ENCODE data around the gene SPATS2L. TPM values are rescaled to one million over a fixed set of nuclear protein-coding genes. Genes with fewer than 3 reads are reported as not detected.

Gene SPATS2L
- total RNA-seq, 4 donors from 2014 or later = 33.4 to 236 (median 159) TPM

DNA sequence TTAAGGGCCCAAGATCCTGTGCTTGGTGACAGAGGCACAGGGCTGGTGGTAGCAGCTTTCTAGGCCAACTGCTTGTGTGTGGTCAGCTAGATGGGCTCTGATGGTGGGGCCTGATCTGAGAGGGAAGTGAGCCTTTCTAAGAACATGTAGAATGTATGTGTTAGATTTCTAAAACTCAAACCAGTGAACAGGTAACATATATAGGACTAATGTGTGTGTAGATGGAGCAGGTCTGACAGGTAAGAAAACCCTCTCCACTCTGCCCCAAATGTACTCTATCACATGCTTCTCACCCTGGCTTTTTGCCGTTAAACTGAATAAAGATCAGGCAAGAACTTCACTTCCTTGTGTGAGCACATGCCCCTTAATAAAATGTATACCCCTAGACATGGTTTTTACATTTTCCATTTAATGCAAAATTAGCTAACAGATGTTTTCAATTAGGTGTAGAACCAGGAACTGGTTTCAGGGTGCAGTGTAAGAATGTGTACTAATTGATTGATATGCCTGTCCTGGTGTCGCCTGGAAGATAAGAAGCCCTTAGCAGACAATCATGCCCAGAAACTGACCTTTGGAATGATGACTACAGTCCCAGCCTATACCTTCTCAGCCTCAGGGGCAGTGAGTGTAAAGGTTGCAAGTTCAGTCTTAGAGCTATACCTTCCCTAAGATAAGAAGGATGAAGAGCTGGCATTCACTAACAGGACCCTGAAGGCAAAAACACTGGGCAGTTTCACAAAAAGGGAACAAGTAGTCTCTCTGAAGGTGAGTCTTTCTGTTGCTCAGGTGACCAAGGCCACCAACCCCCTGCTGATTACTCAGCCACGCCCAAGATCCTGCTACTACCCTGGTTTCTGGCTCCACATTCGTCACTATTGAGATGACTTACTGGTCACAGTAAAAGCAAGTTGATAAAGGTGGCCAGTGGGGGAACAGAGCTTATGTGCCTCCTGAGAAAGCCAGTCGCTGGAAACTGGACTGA is 71.2 kb downstream of the SPATS2L start:
- Histone ChIP-seq H3K27ac (peak overlapping the region; percentile 83 to 91 (median 88)), H3K4me3 (peak overlapping the region in 2 of 4 donors; percentile 8 to 38), H3K9me3 (no peaks in the 10 kb centered on the region), H3K36me3 (no peaks in the 10 kb centered on the region), H3K4me1 (peaks cover 38 to 83% (median 65%) of the 10 kb centered on the region in 4 donors), H3K27me3 (no peaks in the 10 kb centered on the region)
- intact Hi-C loops (cut with DNase I; ENCODE audit: low total_unique reads) = loop anchor here (10.0 kb wide), 1 partner anchor 73 kb away; the partner anchor contains the start of gene SPATS2L
- in situ Hi-C loops (cut with MboI; ENCODE audit: low pct_ligation_motif_present in 1 of 4, low pct_unique_long_range_greater_than_20kb in 1 of 4, low sequenced_read_pairs in 3 of 4) = no loop called here
- 45 to 50% methylated on average over 5 of the region's 5 CpGs for WGBS, 2 donors (ENCODE audit: low coverage in 1 of 2)
- TF ChIP-seq POLR2A (IDR thresholded peaks at IDR 0.05) (peak; percentile 81), POLR2AphosphoS5 (IDR thresholded peaks at IDR 0.05) (peak in 2 of 3 donors; percentile 79 to 83), CTCF (IDR thresholded peaks at IDR 0.05) (no peak)
- DNase-seq = peak; percentile 54

DNA sequence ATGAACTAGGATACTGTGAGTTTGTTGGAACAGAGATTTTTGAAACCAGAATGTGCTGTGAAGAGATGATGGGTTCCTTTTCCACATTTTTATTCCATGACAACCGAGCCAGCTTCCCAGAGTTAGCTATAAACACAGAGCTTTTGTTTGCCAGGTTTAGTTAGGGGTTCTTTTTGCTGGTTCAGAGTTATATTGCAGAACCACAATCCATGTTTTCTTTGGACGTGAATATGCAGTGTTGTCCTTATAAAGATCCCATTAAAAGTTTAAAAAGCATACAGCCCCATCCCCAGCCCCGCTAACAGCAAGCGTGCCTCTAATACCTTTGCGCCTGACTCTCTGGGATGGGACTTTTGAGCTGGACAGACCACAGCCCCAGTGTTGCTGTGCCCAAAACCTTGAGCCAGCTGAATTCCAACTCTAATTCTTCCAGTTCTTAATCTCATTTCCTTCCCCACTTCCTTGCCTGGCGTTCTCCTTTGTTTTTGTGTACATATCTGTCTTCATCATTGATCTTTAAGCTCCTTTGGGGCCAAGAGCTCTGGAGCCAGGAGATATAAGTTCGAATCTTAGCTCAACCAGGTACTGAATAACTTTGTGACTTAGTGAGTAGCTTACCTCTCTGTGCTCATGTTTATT is 72.3 kb downstream of the SPATS2L start:
- Histone ChIP-seq H3K4me1 (peaks cover 33 to 84% (median 63%) of the 10 kb centered on the region in 4 donors), H3K27me3 (no peaks in the 10 kb centered on the region), H3K27ac (peak overlapping the region; percentile 83 to 91 (median 88)), H3K4me3 (peak overlapping the region in 2 of 4 donors; percentile 8 to 38), H3K9me3 (no peaks in the 10 kb centered on the region), H3K36me3 (no peaks in the 10 kb centered on the region)
- intact Hi-C loops (cut with DNase I; ENCODE audit: low total_unique reads) (loop anchor here (10.0 kb wide), 1 partner anchor 74 kb away; the partner anchor contains the start of gene SPATS2L), in situ Hi-C loops (cut with MboI; ENCODE audit: low pct_ligation_motif_present in 1 of 4, low pct_unique_long_range_greater_than_20kb in 1 of 4, low sequenced_read_pairs in 3 of 4) (no loop called here)
- DNase-seq = no peak
- 45 to 48% methylated on average over 7 of the region's 7 CpGs for WGBS, 2 donors (ENCODE audit: low coverage in 1 of 2)
- TF ChIP-seq POLR2A (IDR thresholded peaks at IDR 0.05) (no peak), CTCF (IDR thresholded peaks at IDR 0.05) (no peak), EP300 (IDR thresholded peaks at IDR 0.05; ENCODE audit: low read depth) (no peak), POLR2AphosphoS5 (IDR thresholded peaks at IDR 0.05) (no peak)

GRCh38 chr2:200379481-200380090 is 73.1 kb downstream of the SPATS2L start:
- no peak for DNase-seq
- 73 to 96% methylated on average over 3 to 5 of the region's 5 CpGs for WGBS, 2 donors (ENCODE audit: low coverage in 1 of 2)
- in situ Hi-C loops (cut with MboI; ENCODE audit: low pct_ligation_motif_present in 1 of 4, low pct_unique_long_range_greater_than_20kb in 1 of 4, low sequenced_read_pairs in 3 of 4) = no loop called here
- TF ChIP-seq POLR2A (IDR thresholded peaks at IDR 0.05) (no peak), EP300 (IDR thresholded peaks at IDR 0.05; ENCODE audit: low read depth) (no peak), CTCF (IDR thresholded peaks at IDR 0.05) (no peak), POLR2AphosphoS5 (IDR thresholded peaks at IDR 0.05) (no peak)
- no peaks in the 10 kb centered on the region for H3K9me3 ChIP-seq
- H3K4me3 ChIP-seq = peak overlapping the region in 1 of 4 donors; percentile 38
- no peaks in the 10 kb centered on the region for H3K36me3 ChIP-seq
- H3K4me1 ChIP-seq = peaks cover 25 to 80% (median 56%) of the 10 kb centered on the region in 4 donors
- peak overlapping the region; percentile 83 to 91 (median 88) for H3K27ac ChIP-seq
- intact Hi-C loops (cut with DNase I; ENCODE audit: low total_unique reads) = loop anchor here (10.0 kb wide), 1 partner anchor 75 kb away; the partner anchor contains the start of gene SPATS2L
- no peaks in the 10 kb centered on the region for H3K27me3 ChIP-seq
